ENCODE results near the gene ITGA8.
"Not testable (repeated sequence)": the region's sequence is repeated elsewhere in the genome, so short reads cannot be mapped to it uniquely, and the experiment has no call there.

ITGA8 gene

DNA sequence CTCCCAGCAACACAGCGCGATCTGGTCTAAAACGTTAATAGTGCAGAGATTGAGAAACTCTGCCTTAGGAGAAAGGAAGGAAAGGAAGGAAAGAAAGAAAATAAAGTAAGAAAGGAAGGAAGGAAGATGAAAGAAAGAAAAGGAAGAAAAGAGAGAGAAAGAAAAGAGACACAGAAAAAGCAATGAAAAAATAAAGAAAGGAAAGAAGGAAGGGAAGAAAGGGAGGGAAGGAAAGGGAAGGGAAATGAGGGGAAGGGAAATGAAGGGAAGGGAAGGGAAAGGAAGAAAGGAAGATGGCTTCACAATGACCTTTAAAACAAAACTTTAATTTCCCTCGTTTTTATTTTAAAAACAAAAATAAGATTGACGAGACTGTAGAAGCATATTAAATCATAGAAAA, 173.1 kb downstream of the ITGA8 start:
- H3K36me3 ChIP-seq (ENCODE audit: control insufficient read depth, insufficient read depth, low read length), result no peaks in the 10 kb centered on the region
- H3K9me3 ChIP-seq (ENCODE audit: control insufficient read depth, low read length), result no peaks in the 10 kb centered on the region
- WGBS, 2 experiments, result 94 to 97% methylated on average over 3 of the region's 5 CpGs
- no peak overlapping the region for H3K4me3 ChIP-seq (ENCODE audit: insufficient read depth, low read depth, low read length)
- H3K27ac ChIP-seq (ENCODE audit: insufficient read depth, low read depth, low read length, poor library complexity, severe bottlenecking), result no peak overlapping the region
- no peaks in the 10 kb centered on the region for H3K4me1 ChIP-seq (ENCODE audit: control insufficient read depth, insufficient read depth, low read length)
- no peaks in the 10 kb centered on the region for H3K27me3 ChIP-seq (ENCODE audit: control insufficient read depth, insufficient read depth, low read length, poor library complexity, severe bottlenecking)

DNA sequence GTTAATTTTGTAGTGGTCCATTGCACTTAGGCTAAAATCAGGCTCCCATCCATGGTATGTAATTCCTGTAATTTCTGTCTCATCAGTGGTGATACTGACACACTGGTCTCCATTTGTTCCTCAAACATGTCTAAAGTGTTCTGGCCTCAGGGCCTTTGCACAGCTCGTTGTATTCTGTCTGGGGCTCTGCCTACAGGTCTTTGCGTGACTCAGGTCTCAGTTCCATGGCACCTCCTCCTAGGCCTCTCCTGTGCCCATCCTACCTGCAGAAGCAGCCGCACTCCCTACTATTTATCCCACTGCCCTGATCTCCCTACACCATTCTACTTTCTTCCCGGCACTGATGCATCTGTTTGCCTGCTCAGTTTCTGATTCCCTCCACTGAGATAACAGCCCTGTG, 173.8 kb downstream of the ITGA8 start:
- WGBS, 2 experiments, result 93 to 94% methylated on average over 4 of the region's 4 CpGs
- Histone ChIP-seq H3K9me3 (ENCODE audit: control insufficient read depth, low read length) (no peaks in the 10 kb centered on the region), H3K4me3 (ENCODE audit: insufficient read depth, low read depth, low read length) (no peak overlapping the region)

DNA sequence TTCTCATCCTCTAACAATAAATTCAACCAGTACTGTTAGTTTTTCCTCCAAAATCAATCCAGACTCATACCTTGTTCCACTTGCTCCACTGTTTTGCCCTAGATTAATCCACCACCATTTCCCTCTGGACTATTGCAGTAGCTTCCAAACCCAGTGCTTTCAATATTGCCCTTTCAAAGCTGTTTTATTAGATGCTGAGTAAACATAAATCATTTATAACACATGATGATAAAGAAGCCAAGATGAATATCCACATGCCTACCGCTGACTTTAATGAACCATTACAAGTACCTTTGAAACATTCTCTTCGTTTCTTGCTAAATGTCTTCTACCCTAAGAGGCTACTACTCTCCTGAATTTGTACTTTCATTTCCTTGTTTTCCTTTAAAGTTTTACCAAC, 174.5 kb downstream of the ITGA8 start:
- H3K36me3 ChIP-seq (ENCODE audit: control insufficient read depth, insufficient read depth, low read length), result no peaks in the 10 kb centered on the region
- H3K9me3 ChIP-seq (ENCODE audit: control insufficient read depth, low read length), result no peaks in the 10 kb centered on the region
- no peak overlapping the region for H3K4me3 ChIP-seq (ENCODE audit: insufficient read depth, low read depth, low read length)
- WGBS, 2 experiments, result 95 to 98% methylated on average over 2 of the region's 2 CpGs
- H3K27me3 ChIP-seq (ENCODE audit: control insufficient read depth, insufficient read depth, low read length, poor library complexity, severe bottlenecking), result no peaks in the 10 kb centered on the region
- no peaks in the 10 kb centered on the region for H3K4me1 ChIP-seq (ENCODE audit: control insufficient read depth, insufficient read depth, low read length)
- no peak overlapping the region for H3K27ac ChIP-seq (ENCODE audit: insufficient read depth, low read depth, low read length, poor library complexity, severe bottlenecking)

More for the DNA sequence above, 173.8 kb downstream of the ITGA8 start:
- no peaks in the 10 kb centered on the region for H3K4me1 ChIP-seq (ENCODE audit: control insufficient read depth, insufficient read depth, low read length)
- H3K27ac ChIP-seq (ENCODE audit: insufficient read depth, low read depth, low read length, poor library complexity, severe bottlenecking), result no peak overlapping the region
- no peaks in the 10 kb centered on the region for H3K27me3 ChIP-seq (ENCODE audit: control insufficient read depth, insufficient read depth, low read length, poor library complexity, severe bottlenecking)
- H3K36me3 ChIP-seq (ENCODE audit: control insufficient read depth, insufficient read depth, low read length), result no peaks in the 10 kb centered on the region

DNA sequence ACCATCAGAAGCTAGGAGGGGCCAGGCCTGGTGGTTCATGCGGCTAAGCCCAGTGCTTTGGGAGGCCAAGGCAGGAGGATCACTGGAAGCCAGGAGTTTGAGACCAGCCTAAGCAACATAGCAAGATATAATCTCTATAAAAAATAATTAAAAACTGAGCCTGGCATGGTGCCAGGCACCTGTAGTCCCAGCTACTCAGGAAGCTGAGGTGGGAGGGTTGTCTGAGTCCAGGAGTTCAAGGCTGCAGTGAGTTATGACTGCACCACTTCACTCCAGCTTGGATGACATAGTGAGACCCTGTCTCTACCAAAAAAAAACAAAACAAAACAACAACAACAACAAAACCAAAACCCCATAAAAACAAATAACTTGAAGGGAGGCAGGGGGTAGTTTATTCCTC, 175.7 kb downstream of the ITGA8 start:
- no peaks in the 10 kb centered on the region for H3K9me3 ChIP-seq (ENCODE audit: control insufficient read depth, low read length)
- no peaks in the 10 kb centered on the region for H3K27me3 ChIP-seq (ENCODE audit: control insufficient read depth, insufficient read depth, low read length, poor library complexity, severe bottlenecking)
- WGBS, 2 experiments, result 94 to 100% methylated on average over 1 of the region's 1 CpG
- no peaks in the 10 kb centered on the region for H3K36me3 ChIP-seq (ENCODE audit: control insufficient read depth, insufficient read depth, low read length)
- no peaks in the 10 kb centered on the region for H3K4me1 ChIP-seq (ENCODE audit: control insufficient read depth, insufficient read depth, low read length)
- no peak overlapping the region for H3K4me3 ChIP-seq (ENCODE audit: insufficient read depth, low read depth, low read length)
- H3K27ac ChIP-seq (ENCODE audit: insufficient read depth, low read depth, low read length, poor library complexity, severe bottlenecking), result no peak overlapping the region

DNA sequence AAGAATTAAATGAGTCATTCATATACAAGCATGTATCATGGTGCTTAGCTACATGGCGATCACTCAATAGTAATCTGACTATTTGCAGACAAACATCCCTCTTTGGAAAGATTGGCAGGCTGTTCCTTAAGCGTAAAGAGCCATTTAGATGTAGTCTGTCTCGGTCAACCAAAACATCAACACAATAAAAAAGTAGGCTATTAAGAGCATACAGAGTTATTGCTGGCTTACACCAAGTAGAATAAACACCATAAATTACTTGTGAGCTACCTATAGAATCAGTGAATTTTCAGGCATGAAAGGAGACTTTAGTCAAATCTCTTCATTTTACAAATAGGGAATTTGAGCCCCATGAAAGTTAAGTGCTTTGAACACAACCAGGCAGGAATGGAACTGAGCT, 176.9 kb downstream of the ITGA8 start:
- WGBS, 2 experiments, result 94 to 98% methylated on average over 3 of the region's 3 CpGs
- Histone ChIP-seq H3K4me3 (ENCODE audit: insufficient read depth, low read depth, low read length) (no peak overlapping the region), H3K27ac (ENCODE audit: insufficient read depth, low read depth, low read length, poor library complexity, severe bottlenecking) (no peak overlapping the region)

DNA sequence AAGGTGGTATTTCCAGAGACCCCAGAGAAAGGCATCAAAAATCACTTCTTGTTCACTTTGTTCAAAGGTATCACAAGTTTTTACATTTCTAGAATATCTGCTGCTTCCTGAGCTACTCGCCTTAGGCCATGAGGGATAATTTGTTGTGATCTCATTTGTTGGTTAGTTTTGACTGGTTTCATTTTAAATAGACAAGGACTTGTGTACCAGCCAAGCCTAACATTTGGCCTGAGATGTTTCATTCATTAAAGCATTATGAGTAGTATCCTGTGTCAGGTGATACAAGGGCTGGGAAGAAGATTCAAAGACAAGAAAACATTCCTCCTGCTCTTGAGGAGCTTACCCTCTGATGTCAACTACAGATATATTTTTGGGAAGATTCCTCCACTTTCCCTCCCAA, 178.3 kb downstream of the ITGA8 start:
- Histone ChIP-seq H3K4me3 (ENCODE audit: insufficient read depth, low read depth, low read length) (no peak overlapping the region), H3K27me3 (ENCODE audit: control insufficient read depth, insufficient read depth, low read length, poor library complexity, severe bottlenecking) (no peaks in the 10 kb centered on the region)
- 91 to 100% methylated on average over 1 of the region's 1 CpG for WGBS, 2 experiments

More for the DNA sequence above, 176.9 kb downstream of the ITGA8 start:
- Histone ChIP-seq H3K36me3 (ENCODE audit: control insufficient read depth, insufficient read depth, low read length) (no peaks in the 10 kb centered on the region), H3K4me1 (ENCODE audit: control insufficient read depth, insufficient read depth, low read length) (no peaks in the 10 kb centered on the region), H3K9me3 (ENCODE audit: control insufficient read depth, low read length) (no peaks in the 10 kb centered on the region), H3K27me3 (ENCODE audit: control insufficient read depth, insufficient read depth, low read length, poor library complexity, severe bottlenecking) (no peaks in the 10 kb centered on the region)

DNA sequence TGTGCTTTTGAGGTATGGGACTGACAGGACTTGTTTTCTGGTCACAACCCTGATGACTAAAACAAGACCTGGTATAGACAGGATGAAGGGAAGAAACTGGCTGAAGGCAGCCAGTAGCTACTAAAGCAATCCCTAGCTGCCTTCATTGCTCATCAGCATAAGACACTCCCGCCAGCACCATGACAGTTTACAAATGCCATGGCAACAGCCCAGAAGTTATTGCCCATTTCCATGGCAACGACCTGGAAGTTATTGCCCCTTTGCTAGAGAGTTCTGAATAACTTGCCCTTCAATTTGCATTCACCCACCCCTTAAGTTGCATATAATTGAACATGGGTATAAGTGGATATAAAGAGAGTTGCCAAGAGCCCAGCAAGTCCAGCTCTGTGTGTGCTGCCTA, 179.0 kb downstream of the ITGA8 start:
- no peaks in the 10 kb centered on the region for H3K36me3 ChIP-seq (ENCODE audit: control insufficient read depth, insufficient read depth, low read length)
- H3K4me3 ChIP-seq (ENCODE audit: insufficient read depth, low read depth, low read length), result no peak overlapping the region
- WGBS, 2 experiments, result 74 to 85% methylated on average over 2 of the region's 2 CpGs
- H3K4me1 ChIP-seq (ENCODE audit: control insufficient read depth, insufficient read depth, low read length), result no peaks in the 10 kb centered on the region
- H3K9me3 ChIP-seq (ENCODE audit: control insufficient read depth, low read length), result no peaks in the 10 kb centered on the region
- no peak overlapping the region for H3K27ac ChIP-seq (ENCODE audit: insufficient read depth, low read depth, low read length, poor library complexity, severe bottlenecking)
- H3K27me3 ChIP-seq (ENCODE audit: control insufficient read depth, insufficient read depth, low read length, poor library complexity, severe bottlenecking), result no peaks in the 10 kb centered on the region

More for the DNA sequence above, 178.3 kb downstream of the ITGA8 start:
- no peaks in the 10 kb centered on the region for H3K9me3 ChIP-seq (ENCODE audit: control insufficient read depth, low read length)
- H3K27ac ChIP-seq (ENCODE audit: insufficient read depth, low read depth, low read length, poor library complexity, severe bottlenecking), result no peak overlapping the region
- no peaks in the 10 kb centered on the region for H3K4me1 ChIP-seq (ENCODE audit: control insufficient read depth, insufficient read depth, low read length)
- H3K36me3 ChIP-seq (ENCODE audit: control insufficient read depth, insufficient read depth, low read length), result no peaks in the 10 kb centered on the region

DNA sequence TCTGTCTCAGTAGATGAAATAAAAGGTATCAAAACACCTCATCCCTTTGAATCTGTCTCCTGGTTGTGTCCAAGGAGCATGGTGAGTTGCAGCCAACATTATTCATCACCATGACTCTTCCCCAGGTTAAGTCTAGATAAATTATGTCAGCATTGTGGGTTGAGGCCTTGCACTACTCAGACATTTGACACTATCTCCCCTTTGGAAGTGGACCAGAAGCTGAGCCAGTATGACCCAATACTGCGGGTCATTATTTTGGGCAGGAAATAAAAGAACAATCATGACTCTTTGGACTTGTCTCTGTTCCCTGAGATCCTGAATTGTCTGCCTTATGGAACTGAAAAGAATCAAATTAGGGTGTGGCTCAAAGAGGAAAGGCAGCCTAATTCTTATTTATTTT, 180.5 kb downstream of the ITGA8 start:
- no peaks in the 10 kb centered on the region for H3K36me3 ChIP-seq (ENCODE audit: control insufficient read depth, insufficient read depth, low read length)
- WGBS, 2 experiments, result 98 to 100% methylated on average over 1 of the region's 1 CpG
- H3K27ac ChIP-seq (ENCODE audit: insufficient read depth, low read depth, low read length, poor library complexity, severe bottlenecking), result no peak overlapping the region
- H3K27me3 ChIP-seq (ENCODE audit: control insufficient read depth, insufficient read depth, low read length, poor library complexity, severe bottlenecking), result no peaks in the 10 kb centered on the region
- no peak overlapping the region for H3K4me3 ChIP-seq (ENCODE audit: insufficient read depth, low read depth, low read length)
- no peaks in the 10 kb centered on the region for H3K4me1 ChIP-seq (ENCODE audit: control insufficient read depth, insufficient read depth, low read length)
- H3K9me3 ChIP-seq (ENCODE audit: control insufficient read depth, low read length), result no peaks in the 10 kb centered on the region

DNA sequence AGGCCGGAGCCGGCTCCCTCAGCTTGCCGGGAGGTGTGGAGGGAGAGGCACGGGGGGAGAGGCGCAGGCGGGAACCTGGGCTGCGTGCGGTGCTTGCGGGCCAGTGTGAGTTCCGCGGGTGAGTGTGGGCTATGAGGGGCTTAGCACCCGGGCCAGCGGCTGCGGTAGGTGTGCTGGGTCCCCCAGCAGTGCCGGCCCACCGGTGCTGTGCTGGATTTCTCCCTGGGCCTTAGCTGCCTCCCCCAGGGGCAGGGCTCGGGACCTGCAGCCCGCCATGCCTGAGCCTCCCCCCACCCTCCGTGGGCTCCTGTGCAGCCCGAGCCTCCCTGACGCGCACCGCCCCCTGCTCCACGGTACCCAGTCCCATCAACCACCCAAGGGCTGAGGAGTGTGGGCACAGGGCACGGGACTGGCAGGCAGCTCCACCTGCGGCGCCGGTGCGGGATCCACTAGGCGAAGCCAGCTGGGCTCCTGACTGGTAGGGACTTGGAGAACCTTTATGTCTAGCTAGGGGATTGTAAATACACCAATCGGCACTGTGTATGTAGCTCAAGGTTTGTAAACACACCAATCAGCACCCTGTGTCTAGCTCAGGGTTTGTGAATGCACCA, 184.7 kb downstream of the ITGA8 start:
- not testable (repeated sequence) for H3K4me1 ChIP-seq (ENCODE audit: control insufficient read depth, insufficient read depth, low read length); H3K27ac ChIP-seq (ENCODE audit: insufficient read depth, low read depth, low read length, poor library complexity, severe bottlenecking); H3K27me3 ChIP-seq (ENCODE audit: control insufficient read depth, insufficient read depth, low read length, poor library complexity, severe bottlenecking); H3K36me3 ChIP-seq (ENCODE audit: control insufficient read depth, insufficient read depth, low read length); H3K9me3 ChIP-seq (ENCODE audit: control insufficient read depth, low read length); H3K4me3 ChIP-seq (ENCODE audit: insufficient read depth, low read depth, low read length)
- WGBS, 2 experiments, result 93 to 94% methylated on average over 31 of the region's 31 CpGs

DNA sequence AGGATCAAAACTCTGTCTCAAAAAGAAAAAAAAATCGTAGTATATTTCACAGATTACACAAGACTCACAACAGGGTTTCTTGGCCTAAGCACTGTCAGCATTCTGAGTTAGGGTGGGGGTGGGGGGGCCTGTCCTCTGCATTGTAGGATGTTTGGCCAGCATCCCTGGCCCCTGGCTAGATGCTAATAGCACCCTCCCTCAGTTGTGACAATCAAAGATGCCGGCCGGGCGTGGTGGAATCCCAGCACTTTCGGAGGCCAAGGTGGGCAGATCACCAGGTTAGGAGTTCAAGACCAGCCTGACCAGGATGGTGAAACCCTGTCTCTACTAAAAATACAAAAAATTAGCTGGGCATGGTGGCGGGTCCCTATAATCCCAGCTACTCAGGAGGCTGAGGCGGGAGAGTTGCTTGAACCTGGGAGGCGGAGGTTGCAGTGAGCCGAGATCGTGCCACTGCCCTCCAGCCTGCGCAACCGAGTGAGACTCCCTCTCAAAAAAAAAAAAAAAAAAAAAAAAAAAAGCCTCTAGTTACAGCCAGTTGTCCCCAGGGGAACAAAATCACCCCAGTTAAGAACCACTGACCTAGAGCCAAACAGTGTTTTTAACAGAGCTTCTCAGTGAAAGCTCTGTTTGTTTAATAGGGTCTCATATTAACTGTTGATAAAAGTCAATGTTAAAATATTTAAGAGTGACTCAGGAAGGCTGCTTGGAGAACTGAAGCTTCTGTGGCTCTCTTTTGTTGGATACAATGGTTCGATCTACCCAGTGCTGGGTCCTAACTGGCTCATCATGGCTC, 187.6 kb downstream of the ITGA8 start:
- no peak overlapping the region for H3K4me3 ChIP-seq (ENCODE audit: insufficient read depth, low read depth, low read length)
- H3K9me3 ChIP-seq (ENCODE audit: control insufficient read depth, low read length), result no peaks in the 10 kb centered on the region
- H3K27ac ChIP-seq (ENCODE audit: insufficient read depth, low read depth, low read length, poor library complexity, severe bottlenecking), result no peak overlapping the region
- no peaks in the 10 kb centered on the region for H3K4me1 ChIP-seq (ENCODE audit: control insufficient read depth, insufficient read depth, low read length)
- no peaks in the 10 kb centered on the region for H3K36me3 ChIP-seq (ENCODE audit: control insufficient read depth, insufficient read depth, low read length)
- 89 to 95% methylated on average over 12 to 13 of the region's 13 CpGs for WGBS, 2 experiments
- no peaks in the 10 kb centered on the region for H3K27me3 ChIP-seq (ENCODE audit: control insufficient read depth, insufficient read depth, low read length, poor library complexity, severe bottlenecking)
